Measurements from ENCODE around the gene ANO7. TPM values are rescaled to one million over a fixed set of nuclear protein-coding genes. Genes with fewer than 3 reads are reported as not detected.

The ANO7 gene
- total RNA-seq, 1 experiment from 2014 or later: 4.1 TPM

- CTCF ChIA-PET: no interaction called here
- Mint-ChIP-seq H3K4me1 (ENCODE audit: low read depth, unreplicated experiment) (no peaks in the 10 kb centered on the region), H3K27ac (ENCODE audit: unreplicated experiment) (no peak overlapping the region), H3K27me3 (ENCODE audit: insufficient read depth, unreplicated experiment) (no peaks in the 10 kb centered on the region), H3K36me3 (ENCODE audit: insufficient read depth, unreplicated experiment) (no peaks in the 10 kb centered on the region), H3K4me3 (ENCODE audit: unreplicated experiment) (no peak overlapping the region), H3K9me3 (ENCODE audit: unreplicated experiment) (no peaks in the 10 kb centered on the region)
- BruUV-seq (replicated peaks): no TSS peak
- no peak for DNase-seq
- H3K36me3 ChIP-seq (ENCODE audit: control insufficient read depth, insufficient read depth, low read length): no peaks in the 10 kb centered on the region
- no peak for TF ChIP-seq CTCF (IDR thresholded peaks at IDR 0.05; ENCODE audit: insufficient read depth in 1 of 2, low read depth in 1 of 2, low read length in 1 of 2, severe bottlenecking in 1 of 2, unreplicated experiment in 1 of 2)
- POLR2A ChIA-PET: no interaction called here
- H3K4me1 ChIP-seq: no peaks in the 10 kb centered on the region
- no peaks in the 10 kb centered on the region for H3K9me3 ChIP-seq
- H3K4me3 ChIP-seq (ENCODE audit: low read depth, low read length): no peak overlapping the region
- no peaks in the 10 kb centered on the region for H3K27me3 ChIP-seq (replicated peaks; ENCODE audit: control insufficient read depth, insufficient read depth, low read length)
- intact Hi-C loops (cut with micrococcal nuclease; ENCODE audit: unreplicated experiment): no loop called here
Observed at GRCh38 chr2:241187918-241188234, 601 bp upstream of the ANO7 start.

GRCh38 chr2:241189093-241189855 lies 797 bp downstream of the ANO7 start:
- Mint-ChIP-seq H3K27me3 (ENCODE audit: insufficient read depth, unreplicated experiment) (no peaks in the 10 kb centered on the region), H3K36me3 (ENCODE audit: insufficient read depth, unreplicated experiment) (no peaks in the 10 kb centered on the region), H3K4me1 (ENCODE audit: low read depth, unreplicated experiment) (no peaks in the 10 kb centered on the region), H3K4me3 (ENCODE audit: unreplicated experiment) (no peak overlapping the region), H3K27ac (ENCODE audit: unreplicated experiment) (no peak overlapping the region), H3K9me3 (ENCODE audit: unreplicated experiment) (no peaks in the 10 kb centered on the region)
- TF ChIP-seq CTCF (IDR thresholded peaks at IDR 0.05; ENCODE audit: insufficient read depth in 1 of 2, low read depth in 1 of 2, low read length in 1 of 2, severe bottlenecking in 1 of 2, unreplicated experiment in 1 of 2): no peak
- Histone ChIP-seq H3K36me3 (ENCODE audit: control insufficient read depth, insufficient read depth, low read length) (no peaks in the 10 kb centered on the region), H3K27me3 (replicated peaks; ENCODE audit: control insufficient read depth, insufficient read depth, low read length) (no peaks in the 10 kb centered on the region), H3K4me1 (no peaks in the 10 kb centered on the region), H3K4me3 (ENCODE audit: low read depth, low read length) (no peak overlapping the region), H3K9me3 (no peaks in the 10 kb centered on the region)
- POLR2A ChIA-PET: no interaction called here
- BruUV-seq (replicated peaks): no TSS peak
- DNase-seq: no peak
- intact Hi-C loops (cut with micrococcal nuclease; ENCODE audit: unreplicated experiment): no loop called here
- CTCF ChIA-PET: no interaction called here

- no TSS peak for BruUV-seq (replicated peaks)
- Mint-ChIP-seq H3K9me3 (ENCODE audit: unreplicated experiment) (no peaks in the 10 kb centered on the region), H3K27me3 (ENCODE audit: insufficient read depth, unreplicated experiment) (no peaks in the 10 kb centered on the region), H3K36me3 (ENCODE audit: insufficient read depth, unreplicated experiment) (no peaks in the 10 kb centered on the region), H3K27ac (ENCODE audit: unreplicated experiment) (no peak overlapping the region), H3K4me3 (ENCODE audit: unreplicated experiment) (no peak overlapping the region), H3K4me1 (ENCODE audit: low read depth, unreplicated experiment) (no peaks in the 10 kb centered on the region)
- DNase-seq: no peak
- no peaks in the 10 kb centered on the region for H3K36me3 ChIP-seq (ENCODE audit: control insufficient read depth, insufficient read depth, low read length)
- H3K9me3 ChIP-seq: no peaks in the 10 kb centered on the region
- no peak for TF ChIP-seq CTCF (IDR thresholded peaks at IDR 0.05; ENCODE audit: insufficient read depth in 1 of 2, low read depth in 1 of 2, low read length in 1 of 2, severe bottlenecking in 1 of 2, unreplicated experiment in 1 of 2)
- no peaks in the 10 kb centered on the region for H3K4me1 ChIP-seq
- H3K27me3 ChIP-seq (replicated peaks; ENCODE audit: control insufficient read depth, insufficient read depth, low read length): no peaks in the 10 kb centered on the region
- H3K4me3 ChIP-seq (ENCODE audit: low read depth, low read length): no peak overlapping the region
- POLR2A ChIA-PET: no interaction called here
- intact Hi-C loops (cut with micrococcal nuclease; ENCODE audit: unreplicated experiment): no loop called here
- CTCF ChIA-PET: no interaction called here
Observed at GRCh38 chr2:241189856-241190201, 1.4 kb downstream of the ANO7 start.

All from Caco-2 (cell line).